ENCODE data around the gene SPTBN2. TPM values are rescaled to one million over a fixed set of nuclear protein-coding genes. Genes with fewer than 3 reads are reported as not detected.

Gene SPTBN2
- total and polyA plus RNA-seq, 4 donors, result 4.7 to 16.1 (median 11.3) TPM

- Histone ChIP-seq H3K27ac (ENCODE audit: low read depth in 1 of 2, low read length in 1 of 2) (no peak overlapping the region), H3K4me3 (no peak overlapping the region), H3K9ac (ENCODE audit: insufficient read depth in 1 of 2, low read length in 2 of 2) (no peak overlapping the region), H3K27me3 (ENCODE audit: control insufficient read depth in 3 of 3, insufficient read depth in 3 of 3, low read length in 2 of 3) (no peaks in the 10 kb centered on the region), H3K36me3 (ENCODE audit: control insufficient read depth in 4 of 4, insufficient read depth in 4 of 4, low read length in 4 of 4) (no peaks in the 10 kb centered on the region), H3K9me3 (ENCODE audit: control insufficient read depth in 4 of 4, insufficient read depth in 3 of 4, low read length in 3 of 4) (no peaks in the 10 kb centered on the region), H3K4me1 (ENCODE audit: control insufficient read depth in 5 of 5, insufficient read depth in 5 of 5, low read length in 5 of 5) (peaks cover 0 to 3% (median 0%) of the 10 kb centered on the region in 5 donors)
- DNase-seq, result no peak
- no peak for TF ChIP-seq CTCF (IDR thresholded peaks at IDR 0.05; ENCODE audit: control extremely low read depth, extremely low read depth)
- WGBS, 2 donors, result 91 to 95% methylated on average over 15 of the region's 15 CpGs
- ATAC-seq (ENCODE audit: insufficient read depth, low FRiP score), result no peak
Measured at GRCh38 chr11:66686100-66686785, 42.8 kb downstream of the SPTBN2 start.

GRCh38 chr11:66685276-66686099, 43.5 kb downstream of the SPTBN2 start:
- no peak for DNase-seq
- H3K36me3 ChIP-seq (ENCODE audit: control insufficient read depth in 4 of 4, insufficient read depth in 4 of 4, low read length in 4 of 4), result no peaks in the 10 kb centered on the region
- 87 to 90% methylated on average over 27 of the region's 27 CpGs for WGBS, 2 donors
- H3K27me3 ChIP-seq (ENCODE audit: control insufficient read depth in 3 of 3, insufficient read depth in 3 of 3, low read length in 2 of 3), result no peaks in the 10 kb centered on the region
- H3K27ac ChIP-seq (ENCODE audit: low read depth in 1 of 2, low read length in 1 of 2), result no peak overlapping the region
- no peak for TF ChIP-seq CTCF (IDR thresholded peaks at IDR 0.05; ENCODE audit: control extremely low read depth, extremely low read depth)
- no peak overlapping the region for H3K9ac ChIP-seq (ENCODE audit: insufficient read depth in 1 of 2, low read length in 2 of 2)
- no peak for ATAC-seq (ENCODE audit: insufficient read depth, low FRiP score)
- H3K4me3 ChIP-seq, result no peak overlapping the region
- no peaks in the 10 kb centered on the region for H3K9me3 ChIP-seq (ENCODE audit: control insufficient read depth in 4 of 4, insufficient read depth in 3 of 4, low read length in 3 of 4)
- H3K4me1 ChIP-seq (ENCODE audit: control insufficient read depth in 5 of 5, insufficient read depth in 5 of 5, low read length in 5 of 5), result peaks cover 0 to 3% (median 0%) of the 10 kb centered on the region in 5 donors

- no peak for DNase-seq
- 95 to 98% methylated on average over 2 of the region's 2 CpGs for WGBS, 2 donors
- no peak for TF ChIP-seq CTCF (IDR thresholded peaks at IDR 0.05; ENCODE audit: control extremely low read depth, extremely low read depth)
- Histone ChIP-seq H3K9ac (ENCODE audit: insufficient read depth in 1 of 2, low read length in 2 of 2) (no peak overlapping the region), H3K27me3 (ENCODE audit: control insufficient read depth in 3 of 3, insufficient read depth in 3 of 3, low read length in 2 of 3) (no peaks in the 10 kb centered on the region), H3K27ac (ENCODE audit: low read depth in 1 of 2, low read length in 1 of 2) (no peak overlapping the region), H3K36me3 (ENCODE audit: control insufficient read depth in 4 of 4, insufficient read depth in 4 of 4, low read length in 4 of 4) (no peaks in the 10 kb centered on the region), H3K4me1 (ENCODE audit: control insufficient read depth in 5 of 5, insufficient read depth in 5 of 5, low read length in 5 of 5) (peaks cover 0 to 3% (median 0%) of the 10 kb centered on the region in 5 donors), H3K9me3 (ENCODE audit: control insufficient read depth in 4 of 4, insufficient read depth in 3 of 4, low read length in 3 of 4) (no peaks in the 10 kb centered on the region), H3K4me3 (no peak overlapping the region)
- no peak for ATAC-seq (ENCODE audit: insufficient read depth, low FRiP score)
Measured at GRCh38 chr11:66684635-66685034, 44.4 kb downstream of the SPTBN2 start.

Measured in lung (tissue), 12 donors.